Brain pericyte (primary cell): ENCODE results near the gene ANKS1B.

ENCODE experiments used
- DNase-seq: peaks from one replicate; pipeline ENCODE4 v3.0.0-alpha.2; 2012; ENCODE audit warnings: low read depth, low spot score

Gene ANKS1B

GRCh38 chr12:99455350-99456035, 529.2 kb downstream of the ANKS1B start:
- peak; percentile 71 for DNase-seq

- no peak for DNase-seq
These were observed 530.1 kb downstream of the ANKS1B start for GRCh38 chr12:99454539-99455172.

- DNase-seq = no peak
These were observed 530.7 kb downstream of the ANKS1B start for GRCh38 chr12:99453836-99454538.

- no peak for DNase-seq
These were observed 534.6 kb downstream of the ANKS1B start for GRCh38 chr12:99450036-99450630.

- DNase-seq = no peak
These were observed 539.8 kb downstream of the ANKS1B start for GRCh38 chr12:99444859-99445316.

GRCh38 chr12:99442758-99443157, 542.0 kb downstream of the ANKS1B start:
- no peak for DNase-seq

- DNase-seq = no peak
These were observed 545.3 kb downstream of the ANKS1B start for GRCh38 chr12:99439399-99439798.

- DNase-seq = no peak
These were observed 548.2 kb downstream of the ANKS1B start for GRCh38 chr12:99436584-99436983.

GRCh38 chr12:99435095-99435791, 549.5 kb downstream of the ANKS1B start:
- DNase-seq = no peak

- no peak for DNase-seq
These were observed 551.6 kb downstream of the ANKS1B start for GRCh38 chr12:99433155-99433554.

- no peak for DNase-seq
These were observed 553.5 kb downstream of the ANKS1B start for GRCh38 chr12:99431203-99431602.

GRCh38 chr12:99427104-99427503, 557.6 kb downstream of the ANKS1B start:
- no peak for DNase-seq

GRCh38 chr12:99418379-99418778, 566.4 kb downstream of the ANKS1B start:
- no peak for DNase-seq

GRCh38 chr12:99413751-99414150, 571.0 kb downstream of the ANKS1B start:
- DNase-seq = no peak

- DNase-seq = no peak
These were observed 591.0 kb downstream of the ANKS1B start for GRCh38 chr12:99393763-99394162.

GRCh38 chr12:99392091-99392850, 592.5 kb downstream of the ANKS1B start:
- no peak for DNase-seq

- no peak for DNase-seq
These were observed 594.0 kb downstream of the ANKS1B start for GRCh38 chr12:99390707-99391106.

GRCh38 chr12:99389751-99390150, 595.0 kb downstream of the ANKS1B start:
- DNase-seq = no peak

- DNase-seq = no peak
These were observed 596.0 kb downstream of the ANKS1B start for GRCh38 chr12:99388671-99389195.

GRCh38 chr12:99387661-99388060, 597.1 kb downstream of the ANKS1B start:
- DNase-seq = no peak

- DNase-seq = no peak
These were observed 597.8 kb downstream of the ANKS1B start for GRCh38 chr12:99386907-99387306.
